ENCODE results near the gene ADAMTS2. TPM values are rescaled to one million over a fixed set of nuclear protein-coding genes. Genes with fewer than 3 reads are reported as not detected.

Gene ADAMTS2
- total and polyA plus RNA-seq, 2 experiments from 2014 or later, result 1.6 to 8.1 TPM

DNA sequence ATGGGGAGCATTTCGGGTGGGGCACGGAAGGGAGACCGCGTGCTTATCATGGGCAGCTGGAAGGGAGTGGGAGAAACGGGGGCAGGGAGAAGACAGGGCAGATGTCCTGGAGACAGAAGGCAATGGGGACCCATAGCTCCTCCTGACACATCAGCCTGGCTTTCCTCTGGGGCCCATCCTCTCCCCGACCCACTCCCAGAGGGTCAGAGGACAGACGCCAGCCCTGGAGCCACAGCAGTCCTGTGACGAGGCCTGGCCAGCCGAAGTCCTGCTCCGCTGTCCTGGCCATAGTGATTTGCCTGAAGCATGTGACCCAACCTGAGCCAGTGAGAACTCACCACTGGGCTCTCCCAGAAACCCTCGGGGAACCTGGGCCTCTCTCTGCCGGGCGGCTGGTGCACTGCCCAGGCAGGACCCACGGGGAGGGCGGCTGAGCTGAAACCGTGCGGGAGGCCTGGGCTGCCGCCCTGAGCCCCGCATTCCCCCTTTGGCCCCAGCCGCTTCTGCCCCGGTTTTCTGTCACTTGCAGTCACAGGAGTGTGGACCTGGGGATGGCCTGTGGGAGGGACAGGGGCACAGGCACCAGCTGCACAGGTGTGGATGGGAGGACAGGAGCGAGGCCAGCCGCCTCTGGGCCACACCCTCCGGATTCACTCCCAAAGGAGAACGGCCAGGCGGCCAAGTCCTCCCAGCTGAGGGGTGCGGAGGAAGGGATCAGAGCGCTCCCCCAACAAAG is 19.8 kb downstream of the ADAMTS2 start:
- Histone ChIP-seq H3K4me2 (no peak overlapping the region), H3K36me3 (ENCODE audit: insufficient read depth) (no peaks in the 10 kb centered on the region), H3F3A (replicated peaks; ENCODE audit: low read depth) (no peaks in the 10 kb centered on the region), H3K9me2 (ENCODE audit: insufficient read depth) (no peaks in the 10 kb centered on the region), H3K27ac (ENCODE audit: low read depth) (no peak overlapping the region), H3K4me1 (ENCODE audit: insufficient read depth) (peaks cover 9% of the 10 kb centered on the region; the same call in 1 of the 2 replicates), H3K27me3 (ENCODE audit: insufficient read depth) (peaks cover 11% of the 10 kb centered on the region), H2AFZ (peak overlapping the region; percentile 38; the same call in 1 of the 2 replicates), H4K20me1 (replicated peaks; ENCODE audit: insufficient read depth) (no peaks in the 10 kb centered on the region), H3K79me2 (replicated peaks; ENCODE audit: insufficient read depth) (no peaks in the 10 kb centered on the region), H3K4me3 (no peak overlapping the region)
- peaks cover 3% of the 10 kb centered on the region; the same call in 1 of the 3 replicates for H3K9me3 Mint-ChIP-seq
- DNase-seq (ENCODE audit: low spot score) (no peak), ATAC-seq (peak; percentile 15)
- no peaks in the 10 kb centered on the region; the same call in 2 of the 3 replicates for H3K36me3 Mint-ChIP-seq (ENCODE audit: low read depth)
- H3K4me3 Mint-ChIP-seq, result no peak overlapping the region
- TF ChIP-seq, protein P1, sequence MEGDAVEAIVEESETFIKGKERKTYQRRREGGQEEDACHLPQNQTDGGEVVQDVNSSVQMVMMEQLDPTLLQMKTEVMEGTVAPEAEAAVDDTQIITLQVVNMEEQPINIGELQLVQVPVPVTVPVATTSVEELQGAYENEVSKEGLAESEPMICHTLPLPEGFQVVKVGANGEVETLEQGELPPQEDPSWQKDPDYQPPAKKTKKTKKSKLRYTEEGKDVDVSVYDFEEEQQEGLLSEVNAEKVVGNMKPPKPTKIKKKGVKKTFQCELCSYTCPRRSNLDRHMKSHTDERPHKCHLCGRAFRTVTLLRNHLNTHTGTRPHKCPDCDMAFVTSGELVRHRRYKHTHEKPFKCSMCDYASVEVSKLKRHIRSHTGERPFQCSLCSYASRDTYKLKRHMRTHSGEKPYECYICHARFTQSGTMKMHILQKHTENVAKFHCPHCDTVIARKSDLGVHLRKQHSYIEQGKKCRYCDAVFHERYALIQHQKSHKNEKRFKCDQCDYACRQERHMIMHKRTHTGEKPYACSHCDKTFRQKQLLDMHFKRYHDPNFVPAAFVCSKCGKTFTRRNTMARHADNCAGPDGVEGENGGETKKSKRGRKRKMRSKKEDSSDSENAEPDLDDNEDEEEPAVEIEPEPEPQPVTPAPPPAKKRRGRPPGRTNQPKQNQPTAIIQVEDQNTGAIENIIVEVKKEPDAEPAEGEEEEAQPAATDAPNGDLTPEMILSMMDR (conservative IDR thresholded peaks at IDR 0.05; ENCODE audit: low read depth in 2 of 2), result no peak
- H3K4me1 Mint-ChIP-seq, result peaks cover 13% of the 10 kb centered on the region
- peaks cover 23% of the 10 kb centered on the region for H3K27me3 Mint-ChIP-seq (ENCODE audit: insufficient read depth, low read depth, poor library complexity)
- no peak overlapping the region for H3K27ac Mint-ChIP-seq

DNA sequence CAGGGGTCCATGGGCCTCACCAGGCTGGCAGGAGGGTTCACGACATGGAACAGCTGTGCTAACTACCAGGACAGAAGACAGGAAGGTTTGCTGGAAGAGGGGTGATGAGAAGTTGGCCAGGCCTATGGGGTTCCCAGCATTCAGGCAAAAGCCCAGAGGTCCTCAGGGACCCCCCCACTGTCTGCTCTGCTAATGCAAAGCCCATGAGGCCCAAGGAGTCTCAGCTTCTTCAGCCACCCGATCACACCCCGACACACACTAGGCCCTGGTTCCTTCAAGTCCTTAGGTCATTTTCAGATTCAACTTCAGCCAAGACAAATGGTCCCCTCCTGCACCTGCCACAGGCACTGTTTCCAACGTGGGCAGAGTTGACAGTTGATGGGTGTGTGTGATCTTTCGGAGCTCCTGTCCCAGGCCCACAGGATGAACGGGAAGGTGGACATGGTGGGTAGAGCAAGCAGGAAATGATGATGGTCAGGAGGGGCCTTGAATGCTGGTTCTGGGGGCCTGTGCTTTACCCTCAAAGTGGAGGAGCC is 20.4 kb downstream of the ADAMTS2 start:
- Mint-ChIP-seq H3K4me3 (no peak overlapping the region), H3K27ac (no peak overlapping the region), H3K36me3 (ENCODE audit: low read depth) (no peaks in the 10 kb centered on the region; the same call in 2 of the 3 replicates), H3K9me3 (peaks cover 3% of the 10 kb centered on the region; the same call in 1 of the 3 replicates), H3K4me1 (peaks cover 10% of the 10 kb centered on the region), H3K27me3 (ENCODE audit: insufficient read depth, low read depth, poor library complexity) (peaks cover 24% of the 10 kb centered on the region)
- Histone ChIP-seq H2AFZ (no peak overlapping the region), H3F3A (replicated peaks; ENCODE audit: low read depth) (no peaks in the 10 kb centered on the region), H3K4me3 (no peak overlapping the region), H3K9me2 (ENCODE audit: insufficient read depth) (no peaks in the 10 kb centered on the region), H3K27ac (ENCODE audit: low read depth) (no peak overlapping the region), H3K79me2 (replicated peaks; ENCODE audit: insufficient read depth) (no peaks in the 10 kb centered on the region), H4K20me1 (replicated peaks; ENCODE audit: insufficient read depth) (no peaks in the 10 kb centered on the region), H3K4me2 (no peak overlapping the region), H3K27me3 (ENCODE audit: insufficient read depth) (peaks cover 11% of the 10 kb centered on the region), H3K36me3 (ENCODE audit: insufficient read depth) (no peaks in the 10 kb centered on the region), H3K4me1 (ENCODE audit: insufficient read depth) (peaks cover 9% of the 10 kb centered on the region; the same call in 1 of the 2 replicates)
- DNase-seq (ENCODE audit: low spot score) (no peak), ATAC-seq (no peak)
- TF ChIP-seq ZNF331 (CRISPR knock-in tag; IDR thresholded peaks at IDR 0.05; ENCODE audit: low read depth) (no peak), JUNB (IDR thresholded peaks at IDR 0.05; ENCODE audit: unreplicated experiment) (no peak), EZH2phosphoT487 (IDR thresholded peaks at IDR 0.05; ENCODE audit: unreplicated experiment) (no peak), CREB1 (CRISPR knock-in tag; IDR thresholded peaks at IDR 0.05; ENCODE audit: low read depth) (no peak)
- TF ChIP-seq, protein P2, sequence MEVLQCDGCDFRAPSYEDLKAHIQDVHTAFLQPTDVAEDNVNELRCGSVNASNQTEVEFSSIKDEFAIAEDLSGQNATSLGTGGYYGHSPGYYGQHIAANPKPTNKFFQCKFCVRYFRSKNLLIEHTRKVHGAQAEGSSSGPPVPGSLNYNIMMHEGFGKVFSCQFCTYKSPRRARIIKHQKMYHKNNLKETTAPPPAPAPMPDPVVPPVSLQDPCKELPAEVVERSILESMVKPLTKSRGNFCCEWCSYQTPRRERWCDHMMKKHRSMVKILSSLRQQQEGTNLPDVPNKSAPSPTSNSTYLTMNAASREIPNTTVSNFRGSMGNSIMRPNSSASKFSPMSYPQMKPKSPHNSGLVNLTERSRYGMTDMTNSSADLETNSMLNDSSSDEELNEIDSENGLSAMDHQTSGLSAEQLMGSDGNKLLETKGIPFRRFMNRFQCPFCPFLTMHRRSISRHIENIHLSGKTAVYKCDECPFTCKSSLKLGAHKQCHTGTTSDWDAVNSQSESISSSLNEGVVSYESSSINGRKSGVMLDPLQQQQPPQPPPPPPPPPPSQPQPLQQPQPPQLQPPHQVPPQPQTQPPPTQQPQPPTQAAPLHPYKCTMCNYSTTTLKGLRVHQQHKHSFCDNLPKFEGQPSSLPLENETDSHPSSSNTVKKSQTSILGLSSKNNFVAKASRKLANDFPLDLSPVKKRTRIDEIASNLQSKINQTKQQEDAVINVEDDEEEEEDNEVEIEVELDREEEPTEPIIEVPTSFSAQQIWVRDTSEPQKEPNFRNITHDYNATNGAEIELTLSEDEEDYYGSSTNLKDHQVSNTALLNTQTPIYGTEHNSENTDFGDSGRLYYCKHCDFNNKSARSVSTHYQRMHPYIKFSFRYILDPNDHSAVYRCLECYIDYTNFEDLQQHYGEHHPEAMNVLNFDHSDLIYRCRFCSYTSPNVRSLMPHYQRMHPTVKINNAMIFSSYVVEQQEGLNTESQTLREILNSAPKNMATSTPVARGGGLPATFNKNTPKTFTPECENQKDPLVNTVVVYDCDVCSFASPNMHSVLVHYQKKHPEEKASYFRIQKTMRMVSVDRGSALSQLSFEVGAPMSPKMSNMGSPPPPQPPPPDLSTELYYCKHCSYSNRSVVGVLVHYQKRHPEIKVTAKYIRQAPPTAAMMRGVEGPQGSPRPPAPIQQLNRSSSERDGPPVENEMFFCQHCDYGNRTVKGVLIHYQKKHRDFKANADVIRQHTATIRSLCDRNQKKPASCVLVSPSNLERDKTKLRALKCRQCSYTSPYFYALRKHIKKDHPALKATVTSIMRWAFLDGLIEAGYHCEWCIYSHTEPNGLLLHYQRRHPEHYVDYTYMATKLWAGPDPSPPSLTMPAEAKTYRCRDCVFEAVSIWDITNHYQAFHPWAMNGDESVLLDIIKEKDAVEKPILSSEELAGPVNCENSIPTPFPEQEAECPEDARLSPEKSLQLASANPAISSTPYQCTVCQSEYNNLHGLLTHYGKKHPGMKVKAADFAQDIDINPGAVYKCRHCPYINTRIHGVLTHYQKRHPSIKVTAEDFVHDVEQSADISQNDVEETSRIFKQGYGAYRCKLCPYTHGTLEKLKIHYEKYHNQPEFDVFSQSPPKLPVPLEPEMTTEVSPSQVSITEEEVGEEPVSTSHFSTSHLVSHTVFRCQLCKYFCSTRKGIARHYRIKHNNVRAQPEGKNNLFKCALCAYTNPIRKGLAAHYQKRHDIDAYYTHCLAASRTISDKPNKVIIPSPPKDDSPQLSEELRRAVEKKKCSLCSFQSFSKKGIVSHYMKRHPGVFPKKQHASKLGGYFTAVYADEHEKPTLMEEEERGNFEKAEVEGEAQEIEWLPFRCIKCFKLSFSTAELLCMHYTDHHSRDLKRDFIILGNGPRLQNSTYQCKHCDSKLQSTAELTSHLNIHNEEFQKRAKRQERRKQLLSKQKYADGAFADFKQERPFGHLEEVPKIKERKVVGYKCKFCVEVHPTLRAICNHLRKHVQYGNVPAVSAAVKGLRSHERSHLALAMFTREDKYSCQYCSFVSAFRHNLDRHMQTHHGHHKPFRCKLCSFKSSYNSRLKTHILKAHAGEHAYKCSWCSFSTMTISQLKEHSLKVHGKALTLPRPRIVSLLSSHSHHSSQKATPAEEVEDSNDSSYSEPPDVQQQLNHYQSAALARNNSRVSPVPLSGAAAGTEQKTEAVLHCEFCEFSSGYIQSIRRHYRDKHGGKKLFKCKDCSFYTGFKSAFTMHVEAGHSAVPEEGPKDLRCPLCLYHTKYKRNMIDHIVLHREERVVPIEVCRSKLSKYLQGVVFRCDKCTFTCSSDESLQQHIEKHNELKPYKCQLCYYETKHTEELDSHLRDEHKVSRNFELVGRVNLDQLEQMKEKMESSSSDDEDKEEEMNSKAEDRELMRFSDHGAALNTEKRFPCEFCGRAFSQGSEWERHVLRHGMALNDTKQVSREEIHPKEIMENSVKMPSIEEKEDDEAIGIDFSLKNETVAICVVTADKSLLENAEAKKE (CRISPR knock-in tag; IDR thresholded peaks at IDR 0.05), result no peak
- TF ChIP-seq, protein P3, sequence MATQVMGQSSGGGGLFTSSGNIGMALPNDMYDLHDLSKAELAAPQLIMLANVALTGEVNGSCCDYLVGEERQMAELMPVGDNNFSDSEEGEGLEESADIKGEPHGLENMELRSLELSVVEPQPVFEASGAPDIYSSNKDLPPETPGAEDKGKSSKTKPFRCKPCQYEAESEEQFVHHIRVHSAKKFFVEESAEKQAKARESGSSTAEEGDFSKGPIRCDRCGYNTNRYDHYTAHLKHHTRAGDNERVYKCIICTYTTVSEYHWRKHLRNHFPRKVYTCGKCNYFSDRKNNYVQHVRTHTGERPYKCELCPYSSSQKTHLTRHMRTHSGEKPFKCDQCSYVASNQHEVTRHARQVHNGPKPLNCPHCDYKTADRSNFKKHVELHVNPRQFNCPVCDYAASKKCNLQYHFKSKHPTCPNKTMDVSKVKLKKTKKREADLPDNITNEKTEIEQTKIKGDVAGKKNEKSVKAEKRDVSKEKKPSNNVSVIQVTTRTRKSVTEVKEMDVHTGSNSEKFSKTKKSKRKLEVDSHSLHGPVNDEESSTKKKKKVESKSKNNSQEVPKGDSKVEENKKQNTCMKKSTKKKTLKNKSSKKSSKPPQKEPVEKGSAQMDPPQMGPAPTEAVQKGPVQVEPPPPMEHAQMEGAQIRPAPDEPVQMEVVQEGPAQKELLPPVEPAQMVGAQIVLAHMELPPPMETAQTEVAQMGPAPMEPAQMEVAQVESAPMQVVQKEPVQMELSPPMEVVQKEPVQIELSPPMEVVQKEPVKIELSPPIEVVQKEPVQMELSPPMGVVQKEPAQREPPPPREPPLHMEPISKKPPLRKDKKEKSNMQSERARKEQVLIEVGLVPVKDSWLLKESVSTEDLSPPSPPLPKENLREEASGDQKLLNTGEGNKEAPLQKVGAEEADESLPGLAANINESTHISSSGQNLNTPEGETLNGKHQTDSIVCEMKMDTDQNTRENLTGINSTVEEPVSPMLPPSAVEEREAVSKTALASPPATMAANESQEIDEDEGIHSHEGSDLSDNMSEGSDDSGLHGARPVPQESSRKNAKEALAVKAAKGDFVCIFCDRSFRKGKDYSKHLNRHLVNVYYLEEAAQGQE (IDR thresholded peaks at IDR 0.05; ENCODE audit: unreplicated experiment), result no peak

All from GM23338 (cell line).